PFSK-1 (cell line): ENCODE results near the gene ZEB1.

ENCODE experiments used
- POLR2AphosphoS5 ChIP-seq: IDR thresholded peaks from 2 replicates; pipeline ENCODE4 v1.6.1; 2012; ENCODE audit warnings: low read depth, mild to moderate bottlenecking, control low read depth, low read length, moderate library complexity
- SIN3A ChIP-seq: IDR thresholded peaks from 2 replicates; pipeline ENCODE4 v1.6.1; 2012; ENCODE audit warnings: mild to moderate bottlenecking, low read length, moderate library complexity, borderline replicate concordance; ENCODE audit not compliant: insufficient read depth

GRCh38 chr10:31526681-31527080 lies 207.7 kb downstream of the ZEB1 start:
- TF ChIP-seq SIN3A (no peak), POLR2AphosphoS5 (no peak)
